Measurements from ENCODE around the gene S100Z. TPM values are rescaled to one million over a fixed set of nuclear protein-coding genes. Genes with fewer than 3 reads are reported as not detected.
"Not testable (repeated sequence)": the region's sequence is repeated elsewhere in the genome, so short reads cannot be mapped to it uniquely, and the experiment has no call there.

The S100Z gene
- polyA plus RNA-seq, 5 donors: 0.26 to 0.60 (median 0.47) TPM

DNA sequence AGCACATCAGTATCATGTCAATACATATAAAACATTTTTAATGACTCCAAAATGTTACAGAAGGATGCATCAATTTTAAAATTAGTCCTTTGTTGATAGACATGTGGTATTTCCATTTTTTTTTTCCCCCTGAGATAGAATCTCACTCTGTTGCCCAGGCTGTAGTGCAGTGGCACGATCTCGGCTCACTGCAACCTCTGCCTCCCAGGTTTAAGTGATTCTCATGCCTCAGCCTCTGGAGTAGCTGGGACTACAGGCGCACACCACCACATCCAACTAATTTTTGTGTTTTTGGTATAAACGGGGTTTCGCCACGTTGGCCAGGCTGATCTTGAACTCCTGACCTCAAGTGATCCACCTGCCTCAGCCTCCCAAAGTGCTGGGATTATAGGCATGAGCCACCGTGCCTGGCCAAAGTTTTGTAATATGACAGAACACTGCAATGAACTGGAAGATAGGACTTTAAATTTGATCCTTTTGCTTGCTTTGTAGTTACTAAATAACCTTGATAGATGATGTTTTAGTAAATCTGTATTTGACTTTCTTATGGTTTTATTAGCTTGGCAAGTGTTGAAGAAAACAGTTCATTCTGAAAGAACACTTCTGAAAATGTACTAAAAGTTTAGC, 27.6 kb upstream of the S100Z start:
- not testable (repeated sequence) for DNase-seq

DNA sequence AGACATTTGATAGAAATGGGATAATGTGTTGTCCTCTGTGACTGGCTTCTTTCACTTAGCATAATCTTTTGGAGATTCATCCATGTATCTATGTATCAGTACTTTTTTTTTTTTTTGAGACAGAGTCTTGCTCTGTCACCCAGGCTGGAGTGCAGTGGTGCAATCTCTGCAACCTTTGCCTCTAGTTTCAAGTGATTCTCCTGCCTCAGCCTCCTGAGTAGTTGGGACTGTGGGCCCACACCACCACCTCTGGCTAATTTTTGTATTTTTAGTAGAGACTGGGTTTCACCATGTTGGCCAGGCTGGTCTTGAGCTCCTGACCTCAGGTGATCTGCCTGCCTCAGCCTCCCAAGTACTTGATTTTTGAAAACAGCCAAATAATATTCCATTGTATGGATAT, 23.4 kb upstream of the S100Z start:
- not testable (repeated sequence) for DNase-seq

DNA sequence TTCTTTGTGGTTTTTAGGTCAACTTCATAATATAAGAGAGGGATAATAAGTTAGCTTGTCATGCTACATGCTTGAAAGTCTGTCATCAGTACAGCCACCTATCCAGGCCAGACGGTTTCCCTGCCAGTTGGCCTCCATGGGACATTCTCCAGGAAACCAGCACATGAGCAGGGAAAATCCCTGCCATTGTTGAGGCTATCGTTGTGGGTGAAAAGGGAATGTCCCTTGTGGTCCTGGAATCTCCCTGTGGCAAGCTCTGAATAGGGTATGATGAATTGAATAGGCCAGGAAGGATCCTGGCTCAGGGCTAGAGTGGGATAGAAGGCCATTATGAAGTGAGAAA, 18.7 kb upstream of the S100Z start:
- no peak for DNase-seq

DNA sequence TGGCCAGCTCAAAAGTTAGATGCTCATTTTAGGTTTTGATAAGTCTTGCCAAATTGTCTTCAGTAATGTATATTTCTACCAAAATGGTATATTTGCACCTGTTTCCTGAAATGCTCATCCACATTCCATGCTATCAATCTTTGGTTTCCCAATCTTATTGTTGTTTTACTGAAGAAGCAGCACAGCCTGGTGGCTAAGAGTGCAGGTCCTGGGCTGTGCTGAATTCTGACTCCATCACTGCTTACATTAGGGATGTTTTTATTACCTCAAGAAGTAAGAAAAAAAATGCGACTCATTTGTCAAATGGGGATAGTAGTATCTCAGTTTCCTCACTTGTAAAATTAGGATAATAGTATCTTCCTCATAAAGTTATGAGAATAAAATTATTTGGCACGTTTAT, 13.6 kb upstream of the S100Z start:
- DNase-seq: no peak

DNA sequence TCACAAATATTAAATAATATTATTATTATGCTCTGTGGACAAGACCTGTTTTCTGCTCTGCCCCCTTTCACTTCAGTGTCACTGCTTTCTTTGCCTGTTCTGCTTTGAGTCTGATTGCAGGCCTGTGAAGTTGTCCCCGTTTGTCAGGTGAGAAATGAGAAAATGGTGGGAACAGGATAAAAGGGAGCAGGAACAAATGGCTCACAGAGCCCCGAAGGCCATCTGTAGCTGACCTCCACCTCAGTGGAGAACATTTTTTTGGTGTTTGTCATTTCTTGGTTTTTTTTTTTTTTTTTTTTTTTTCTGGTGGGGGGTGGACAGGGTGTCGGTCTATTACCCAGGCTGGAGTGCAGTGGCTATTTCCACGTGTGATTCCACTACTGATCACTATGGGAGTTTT, 13.2 kb upstream of the S100Z start:
- DNase-seq: no peak

DNA sequence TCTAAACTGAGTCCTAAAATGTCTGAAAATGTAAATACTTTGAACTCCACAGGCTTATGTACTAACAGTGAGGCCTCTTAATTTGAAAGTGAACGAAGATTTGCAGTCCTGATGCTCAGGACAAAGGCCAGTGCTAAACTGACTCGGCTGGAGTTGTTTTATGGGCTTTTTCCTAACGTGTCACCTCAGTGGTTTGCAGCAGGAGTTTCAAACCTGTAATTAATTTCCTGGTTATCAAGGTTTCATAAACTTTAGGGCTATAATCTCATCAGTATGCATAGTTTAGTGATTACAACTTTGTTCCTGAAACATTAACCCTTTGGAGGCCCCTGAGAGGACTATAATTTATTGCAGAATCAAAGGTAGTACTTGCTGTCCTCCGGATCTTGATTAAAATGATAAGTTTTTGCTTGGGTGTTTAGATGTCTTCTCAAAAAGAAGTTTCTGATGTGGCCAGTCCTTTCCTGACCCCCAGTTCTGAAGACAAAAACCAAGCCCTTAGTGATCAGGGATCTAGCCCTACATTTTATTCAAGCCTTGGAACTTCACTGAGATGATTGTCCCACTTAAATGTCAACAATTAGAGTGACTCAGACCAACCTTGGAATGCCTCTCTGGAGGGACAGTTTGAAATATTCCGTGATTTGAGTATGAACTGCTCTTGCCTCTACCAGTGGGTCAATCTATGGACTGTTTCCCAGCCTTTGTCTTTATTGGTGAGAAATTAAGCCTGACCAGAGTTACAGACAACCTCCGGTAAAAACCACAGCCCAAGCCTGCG, 11.1 kb upstream of the S100Z start:
- DNase-seq: no peak

DNA sequence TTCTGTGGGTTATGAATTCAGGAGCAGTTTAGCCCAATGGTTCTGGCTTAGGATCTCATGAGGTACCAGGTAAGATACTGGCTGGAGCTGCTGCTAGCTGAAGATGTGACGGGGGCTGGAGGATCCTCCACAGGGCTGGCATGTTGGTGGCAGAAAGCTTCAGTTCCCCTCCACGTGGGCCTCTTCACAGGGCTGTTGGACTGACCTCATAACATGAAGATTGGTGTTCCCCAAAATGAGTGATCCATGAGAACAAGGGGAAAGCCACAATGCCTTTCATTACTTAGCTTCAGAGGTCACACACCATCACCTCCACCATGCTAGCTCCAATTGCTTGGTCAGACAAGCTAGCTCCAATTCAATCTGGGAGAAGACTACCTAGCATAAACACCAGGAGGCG, 8.5 kb upstream of the S100Z start:
- no peak for DNase-seq

DNA sequence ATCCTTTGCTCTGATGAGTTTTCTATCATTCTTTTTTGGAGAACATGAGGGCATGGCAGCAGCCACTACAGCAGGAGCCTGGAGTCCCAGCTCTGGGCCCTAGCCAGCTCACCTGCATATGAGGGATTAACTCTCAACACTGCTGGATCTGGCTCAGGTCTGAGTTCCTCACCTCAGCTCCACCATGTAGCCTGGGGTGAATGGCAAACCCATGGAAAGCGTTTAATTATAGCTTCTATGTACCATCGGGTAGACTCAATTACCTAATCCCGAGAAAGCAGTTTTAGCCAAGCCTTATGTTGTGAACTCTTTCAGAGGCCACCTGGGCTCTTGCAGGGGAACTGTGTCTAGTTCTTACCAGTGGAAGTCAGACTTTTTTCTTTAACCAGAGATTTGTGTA, 3.9 kb upstream of the S100Z start:
- DNase-seq: no peak

DNA sequence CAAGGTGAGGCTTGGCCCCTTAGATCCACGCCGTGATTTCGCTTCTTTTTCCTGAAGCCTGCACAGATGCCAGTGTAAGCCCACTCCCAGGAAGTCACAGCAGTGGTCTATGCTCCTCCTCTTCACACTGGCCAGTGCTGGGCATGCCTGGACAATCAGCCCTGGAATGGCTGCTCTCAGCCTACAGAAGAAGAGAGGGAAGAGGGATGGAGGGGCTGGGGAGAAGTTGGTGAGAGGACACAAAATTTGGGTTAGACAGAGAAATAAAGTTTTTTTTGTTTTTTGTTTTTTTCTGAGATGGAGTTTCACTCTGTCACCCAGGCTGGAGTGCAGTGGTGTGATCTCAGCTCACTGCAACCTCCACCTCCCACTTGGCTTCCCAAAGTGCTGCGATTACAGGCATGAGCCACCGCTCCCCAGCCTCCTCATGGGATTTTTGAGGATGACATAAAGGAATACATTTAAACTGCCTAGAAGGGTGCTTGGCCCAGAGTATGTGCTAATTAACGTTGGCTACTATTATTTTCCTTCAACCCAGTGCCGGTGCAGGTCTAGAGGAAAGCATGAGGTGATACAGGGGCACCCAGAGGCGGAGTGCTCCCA, 830 bp downstream of the S100Z start:
- DNase-seq: no peak

DNA sequence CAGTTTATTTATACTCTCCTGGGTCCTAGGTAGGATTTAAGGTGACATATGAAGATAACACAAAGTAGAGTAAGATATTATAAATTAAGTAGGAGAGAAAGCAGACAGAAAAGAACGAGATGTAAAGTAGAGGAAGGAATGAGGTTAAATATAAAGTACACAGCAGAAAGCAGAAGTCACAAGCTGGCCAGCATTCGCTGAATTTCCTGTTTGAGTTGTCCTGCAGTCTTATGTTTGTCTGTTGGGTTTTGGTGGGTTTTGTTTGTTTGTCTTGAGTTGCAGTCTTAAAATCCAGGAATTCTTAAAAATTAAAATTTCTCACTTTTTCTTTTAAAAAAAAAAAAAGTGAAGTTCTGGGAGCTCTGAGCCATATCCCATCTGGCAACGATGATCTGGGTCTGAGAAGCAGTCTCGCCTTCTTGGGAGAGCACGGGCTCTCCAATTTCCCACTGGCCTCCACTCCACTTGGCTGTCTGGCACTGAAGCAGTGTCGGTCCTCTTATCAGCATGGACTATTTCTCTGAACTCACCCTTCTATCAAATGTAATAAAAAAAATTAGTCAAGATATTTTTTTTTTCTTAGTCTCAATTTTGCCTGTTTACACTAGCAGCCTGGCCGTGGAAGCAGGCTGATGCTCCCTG, 2.0 kb downstream of the S100Z start:
- DNase-seq: no peak

DNA sequence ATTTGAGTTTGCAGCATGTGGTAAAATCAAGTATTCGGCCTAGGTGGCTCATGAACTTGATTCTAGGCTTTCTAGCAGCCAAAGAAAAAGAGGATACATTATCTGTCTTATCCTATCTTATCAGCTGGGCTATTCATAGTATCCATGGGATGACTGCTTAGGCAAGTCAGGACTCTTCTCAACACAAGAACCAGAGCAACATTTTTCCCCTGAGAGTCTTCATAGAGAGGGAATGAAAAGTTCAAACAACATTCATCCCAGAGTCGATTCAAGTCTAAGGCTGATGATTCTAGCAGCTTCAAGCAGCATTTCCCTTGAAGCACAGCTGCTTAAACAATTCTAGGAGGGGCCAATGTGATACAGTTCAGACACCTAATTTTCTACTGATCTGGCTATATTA, 3.0 kb downstream of the S100Z start:
- DNase-seq: no peak

DNA sequence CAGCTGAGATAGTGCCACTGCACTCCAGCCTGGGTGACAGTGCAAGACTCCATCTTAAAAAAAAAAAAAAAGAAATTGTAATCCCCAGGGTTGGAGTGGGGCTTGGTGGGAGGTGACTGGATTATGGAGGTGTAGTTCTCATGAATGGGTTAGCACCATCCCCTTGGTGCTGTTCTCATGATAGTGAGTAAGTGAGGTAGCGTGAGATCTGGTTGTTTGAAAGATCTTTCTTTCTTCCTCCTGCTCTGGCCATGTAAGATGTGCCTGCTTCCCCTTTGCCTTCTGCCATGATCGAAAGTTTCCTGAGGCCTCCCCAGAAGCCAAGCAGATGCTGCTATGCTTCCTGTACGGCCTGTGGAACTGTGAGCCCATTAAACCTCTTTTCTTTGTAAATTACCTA, 3.9 kb downstream of the S100Z start:
- not testable (repeated sequence) for DNase-seq

DNA sequence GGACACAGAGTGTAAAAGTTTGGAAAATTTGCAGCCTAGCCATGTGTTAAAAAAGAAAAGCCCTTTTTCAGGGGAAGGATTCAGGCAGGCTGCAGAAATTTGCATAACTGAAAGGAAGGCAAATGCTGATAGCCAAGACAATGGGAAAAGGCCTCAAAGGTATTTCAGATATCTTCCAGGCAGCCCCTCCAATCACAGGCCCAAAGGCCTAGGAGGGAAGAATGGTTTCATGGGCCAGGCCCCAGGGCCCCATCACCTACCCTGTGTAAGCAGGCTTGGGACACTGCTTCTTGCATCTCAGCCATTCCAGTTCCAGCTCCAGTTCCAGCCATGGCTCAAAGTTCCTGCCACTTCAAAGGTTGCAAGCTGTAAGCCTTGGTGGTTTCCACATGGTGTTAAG, 4.8 kb downstream of the S100Z start:
- no peak for DNase-seq

DNA sequence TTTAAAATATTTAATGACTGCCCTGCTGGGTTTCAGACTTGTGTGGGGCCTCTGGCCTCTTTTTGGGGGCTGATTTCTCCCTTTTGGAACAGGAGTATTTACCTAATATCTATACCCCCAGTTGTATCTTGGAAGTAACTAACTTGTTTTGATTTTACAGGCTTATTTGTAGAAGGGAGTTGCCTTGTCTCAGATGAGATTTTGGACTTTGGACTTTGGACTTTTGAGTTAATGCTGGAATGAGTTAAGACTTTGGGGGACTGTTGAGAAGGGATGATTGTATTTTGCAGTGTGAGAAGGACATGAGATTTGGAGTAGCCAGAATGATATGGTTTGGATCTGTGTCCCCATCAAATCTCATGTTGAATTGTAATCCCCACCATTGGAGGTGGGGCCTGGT, 5.7 kb downstream of the S100Z start:
- not testable (repeated sequence) for DNase-seq

DNA sequence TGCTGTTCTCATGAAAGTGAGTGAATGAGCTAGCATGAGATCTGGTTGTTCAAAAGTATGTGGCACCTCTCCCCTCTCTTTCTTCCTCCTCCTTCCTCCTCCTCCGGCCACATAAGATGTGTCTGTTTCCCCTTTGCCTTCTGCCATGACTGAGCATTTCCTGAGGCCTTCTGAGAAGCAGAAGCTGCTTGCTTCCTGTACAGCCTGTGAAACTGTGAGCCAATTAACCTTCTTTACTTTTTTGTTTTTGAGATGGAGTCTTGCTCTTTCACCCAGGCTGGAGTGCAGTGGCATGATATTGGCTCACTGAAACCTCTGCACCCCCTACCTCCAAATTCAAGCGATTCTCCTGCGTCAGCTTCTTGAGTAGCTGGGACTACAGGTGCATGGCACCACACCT, 6.1 kb downstream of the S100Z start:
- no peak for DNase-seq

DNA sequence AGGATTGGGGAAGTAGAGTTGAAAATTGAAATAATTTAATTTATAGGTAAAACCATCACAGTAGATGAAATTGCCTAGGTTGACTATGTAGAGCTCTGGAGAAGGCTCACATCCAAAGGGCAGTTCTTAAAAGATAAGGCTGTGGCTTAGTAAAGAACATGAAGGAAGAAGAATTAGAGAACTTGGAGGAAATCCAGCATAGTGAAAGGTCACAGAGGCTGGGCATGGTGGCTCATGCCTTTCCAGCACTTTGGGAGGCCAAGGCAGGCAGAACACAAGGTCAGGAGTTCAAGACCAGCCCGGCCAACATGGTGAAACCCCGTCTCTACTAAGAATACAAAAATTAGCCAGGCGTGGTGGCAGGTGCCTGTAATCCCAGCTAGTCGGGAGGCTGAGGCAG, 7.0 kb downstream of the S100Z start:
- not testable (repeated sequence) for DNase-seq

DNA sequence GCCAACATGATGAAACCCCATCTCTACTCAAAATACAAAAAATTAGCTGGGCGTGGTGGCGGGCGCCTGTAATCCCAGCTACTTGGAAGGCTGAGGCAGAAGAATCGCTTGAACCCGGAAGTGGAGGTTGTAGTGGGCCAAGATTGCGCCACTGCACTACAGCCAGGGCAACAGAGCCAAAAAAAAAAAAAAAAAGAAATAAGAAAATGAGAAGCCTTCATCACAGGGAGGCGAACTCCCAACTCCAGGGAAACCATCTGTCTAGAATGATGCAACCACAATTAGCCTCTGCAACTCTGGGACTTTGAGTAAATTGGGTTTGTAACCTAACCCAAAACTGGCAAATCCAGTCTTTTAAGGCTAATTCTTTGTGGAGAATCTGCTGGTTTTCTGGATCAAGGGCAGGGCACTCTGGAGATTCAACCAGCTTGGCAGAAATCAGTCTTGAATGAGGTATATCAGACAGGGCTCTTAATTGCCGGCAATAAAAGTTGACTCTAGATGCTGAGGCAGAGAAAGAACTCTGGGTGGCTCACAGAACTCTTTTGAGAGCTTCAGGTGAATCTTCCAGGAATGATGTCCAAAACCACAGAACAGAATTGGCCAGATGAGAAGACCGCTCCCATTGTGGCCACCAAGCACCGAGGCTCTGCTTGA, 9.9 kb downstream of the S100Z start:
- DNase-seq: no peak

DNA sequence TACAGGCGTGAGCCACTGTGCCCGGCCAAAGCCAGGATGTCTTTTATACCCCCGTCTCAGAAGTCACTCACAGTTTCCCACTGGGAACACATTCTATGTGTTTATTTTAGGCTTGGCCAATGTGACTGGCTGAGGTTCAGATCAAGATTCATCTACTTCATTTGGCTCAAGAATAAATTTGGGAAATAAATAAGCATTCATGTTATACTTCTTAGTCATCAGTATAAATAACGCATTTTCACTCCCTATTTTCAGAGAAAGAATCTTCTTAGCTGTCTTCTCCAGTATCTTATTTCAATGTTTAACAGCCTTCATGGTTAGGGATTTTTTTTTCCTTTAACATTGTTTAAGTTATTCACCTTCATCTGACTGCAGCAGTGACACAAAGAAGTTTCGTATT, 11.8 kb downstream of the S100Z start:
- DNase-seq: no peak

DNA sequence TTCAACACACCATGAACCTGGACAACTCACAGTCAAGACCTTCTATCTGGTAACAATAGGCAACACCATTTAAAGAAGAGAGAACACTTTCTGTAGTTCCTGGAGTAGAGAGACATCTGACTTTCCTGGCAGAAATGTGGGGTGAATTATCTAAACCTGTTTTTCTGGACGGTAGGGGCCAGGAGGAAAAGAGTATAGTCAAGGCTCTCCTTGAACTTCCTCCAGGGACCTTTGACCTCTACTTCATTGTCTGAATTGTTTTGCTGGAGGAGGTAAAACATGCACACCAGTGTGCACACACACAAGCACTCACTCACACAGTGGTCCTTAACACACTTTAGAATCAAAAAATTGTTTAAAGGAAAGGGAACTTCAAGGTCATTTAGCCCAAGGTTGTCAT, 13.2 kb downstream of the S100Z start:
- no peak for DNase-seq

DNA sequence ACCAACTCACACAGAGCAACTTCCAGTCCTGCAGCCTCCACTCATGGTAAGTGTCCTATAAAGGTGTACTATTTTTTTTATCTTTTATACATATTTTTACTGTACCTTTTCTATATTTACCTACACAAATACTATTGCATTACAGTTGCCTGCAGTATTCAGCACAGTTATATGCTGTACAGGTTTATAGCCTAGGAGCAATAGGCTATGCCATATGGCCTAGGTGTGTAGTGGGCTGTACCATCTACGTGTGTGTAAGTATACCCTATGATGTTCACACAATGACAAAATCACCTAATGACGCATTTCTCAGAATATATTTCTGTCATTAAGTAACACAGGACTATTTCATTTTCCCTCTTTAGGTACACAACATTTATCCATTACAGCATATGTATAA, 16.7 kb downstream of the S100Z start:
- DNase-seq: no peak

DNA sequence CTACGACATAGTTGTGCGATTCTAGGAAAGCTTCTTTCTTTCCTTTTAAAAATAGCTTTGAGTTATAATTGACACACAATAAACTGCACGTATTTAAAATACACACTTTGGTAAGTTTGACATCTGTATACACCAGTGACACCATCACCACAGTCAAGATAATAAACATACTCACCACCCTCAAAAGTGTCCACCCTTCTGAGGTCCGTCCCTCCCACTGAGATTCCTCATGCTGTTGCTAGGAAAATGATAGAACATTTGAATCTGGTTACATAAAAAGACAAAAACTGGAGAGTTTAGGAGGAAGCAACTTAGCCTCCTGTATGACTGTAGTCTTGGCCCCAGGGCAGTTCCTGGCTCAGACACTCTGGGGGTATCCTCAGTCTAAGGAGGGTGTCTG, 17.2 kb downstream of the S100Z start:
- no peak for DNase-seq
